Activated CD8-positive, alpha-beta memory T cell treated with anti-CD3 and anti-CD28 coated beads, Interleukin-2, amount 50 U/mL, for 24 hours (primary cell): ENCODE results near the gene ATAD3A.
A peak's percentile ranks its signal among the peaks of the same experiment; 100 is the strongest.
"Not testable (repeated sequence)": the region's sequence is repeated elsewhere in the genome, so short reads cannot be mapped to it uniquely, and the experiment has no call there.

Experiments used
- DNase-seq: peaks from one replicate; pipeline ENCODE4 v3.0.0-alpha.2; 2020; ENCODE audit errors: extremely low read depth

ATAD3A gene

DNA sequence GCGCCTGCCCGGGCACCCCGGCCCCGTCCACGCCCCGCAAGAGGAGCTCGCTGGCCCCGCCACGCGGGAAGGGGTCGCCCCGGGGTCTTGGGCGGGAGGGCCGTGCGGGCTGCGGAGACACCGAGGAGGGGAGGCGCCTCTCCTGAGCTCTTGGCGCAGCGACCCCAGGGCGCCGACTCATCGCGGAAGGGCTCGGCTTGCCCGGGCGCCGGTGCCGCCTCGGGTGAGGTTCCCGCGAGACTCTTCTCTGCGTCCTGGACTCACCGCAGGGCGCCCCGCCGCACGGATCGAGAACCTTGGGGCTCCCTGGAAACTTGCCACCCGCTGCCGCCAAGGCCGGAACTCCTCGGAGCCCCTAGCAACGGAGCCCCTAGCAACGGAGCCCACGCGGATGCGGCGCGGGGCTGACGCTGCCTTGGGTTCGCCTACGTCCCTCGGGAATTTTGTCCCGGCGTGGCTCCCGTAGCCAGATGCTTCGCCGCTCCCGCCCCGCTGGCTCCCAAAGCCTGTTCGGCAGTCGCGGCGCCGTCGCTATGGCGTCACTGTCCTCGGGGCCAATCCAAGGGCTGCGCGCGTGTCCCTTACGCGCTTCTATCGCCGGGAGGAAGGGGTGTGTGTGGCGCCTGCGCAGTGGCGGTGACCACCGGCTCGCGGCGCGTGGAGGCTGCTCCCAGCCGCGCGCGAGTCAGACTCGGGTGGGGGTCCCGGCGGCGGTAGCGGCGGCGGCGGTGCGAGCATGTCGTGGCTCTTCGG, at the start of gene ATAD3A:
Gene ATAD3A (plus strand): TSS at position 630 of the 753 bp plus-strand sequence. CDS start 107 bp downstream, at position 737.
- DNase-seq: peak; percentile 94

DNA sequence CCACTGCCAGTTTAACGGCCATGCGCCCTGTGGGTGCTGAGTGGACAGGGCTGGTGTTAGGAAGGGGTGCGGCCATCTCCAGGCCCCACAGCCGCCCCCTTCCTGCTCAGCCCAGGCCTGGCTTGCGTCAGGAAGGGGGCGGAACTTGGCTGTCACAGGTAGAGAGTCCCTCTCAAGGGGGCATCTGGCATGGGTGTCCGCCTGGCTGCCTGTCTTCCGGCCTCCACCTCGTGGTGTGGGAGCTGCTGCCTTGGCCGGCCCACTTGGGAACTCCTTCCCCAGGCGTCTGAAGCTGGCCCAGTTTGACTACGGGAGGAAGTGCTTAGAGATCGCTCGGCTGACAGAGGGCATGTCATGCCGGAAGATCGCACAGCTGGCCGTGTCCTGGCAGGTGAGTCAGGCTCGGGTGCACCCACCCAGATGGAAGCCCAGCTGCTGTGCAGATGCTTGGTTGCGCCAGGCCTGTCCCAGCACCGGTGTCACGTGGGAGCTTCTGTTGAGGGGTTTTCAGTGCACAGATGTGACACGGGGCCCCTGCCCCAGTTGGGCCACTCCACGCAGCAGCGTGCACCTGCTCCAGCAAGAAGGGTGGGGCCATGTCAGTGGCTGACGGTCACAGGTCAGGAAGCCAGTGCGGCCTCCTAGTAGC, 49.5 kb upstream of the ATAD3A start:
- no peak for DNase-seq

DNA sequence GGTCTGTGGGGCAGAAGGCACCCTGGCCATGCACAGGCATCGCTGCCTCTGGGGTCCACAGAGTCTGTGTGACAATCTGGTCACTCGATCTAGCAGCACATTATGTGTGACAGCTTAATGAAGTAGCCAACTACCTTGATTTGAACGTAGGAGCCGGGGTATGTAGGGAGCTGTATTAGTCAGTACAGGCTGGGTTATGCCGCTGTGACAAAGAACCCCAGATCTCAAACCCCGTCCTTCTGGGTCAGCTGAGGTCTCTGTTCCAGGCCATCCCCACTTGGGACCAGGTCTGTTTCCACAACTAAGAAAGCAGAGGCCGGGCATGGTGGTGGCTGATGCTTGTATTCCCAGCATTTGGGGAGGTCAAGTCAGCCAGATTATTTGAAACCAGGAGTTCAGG, 48.6 kb upstream of the ATAD3A start:
- no peak for DNase-seq

- DNase-seq: not testable (repeated sequence)
These were observed 43.6 kb upstream of the ATAD3A start for GRCh38 chr1:1468196-1468985.

DNA sequence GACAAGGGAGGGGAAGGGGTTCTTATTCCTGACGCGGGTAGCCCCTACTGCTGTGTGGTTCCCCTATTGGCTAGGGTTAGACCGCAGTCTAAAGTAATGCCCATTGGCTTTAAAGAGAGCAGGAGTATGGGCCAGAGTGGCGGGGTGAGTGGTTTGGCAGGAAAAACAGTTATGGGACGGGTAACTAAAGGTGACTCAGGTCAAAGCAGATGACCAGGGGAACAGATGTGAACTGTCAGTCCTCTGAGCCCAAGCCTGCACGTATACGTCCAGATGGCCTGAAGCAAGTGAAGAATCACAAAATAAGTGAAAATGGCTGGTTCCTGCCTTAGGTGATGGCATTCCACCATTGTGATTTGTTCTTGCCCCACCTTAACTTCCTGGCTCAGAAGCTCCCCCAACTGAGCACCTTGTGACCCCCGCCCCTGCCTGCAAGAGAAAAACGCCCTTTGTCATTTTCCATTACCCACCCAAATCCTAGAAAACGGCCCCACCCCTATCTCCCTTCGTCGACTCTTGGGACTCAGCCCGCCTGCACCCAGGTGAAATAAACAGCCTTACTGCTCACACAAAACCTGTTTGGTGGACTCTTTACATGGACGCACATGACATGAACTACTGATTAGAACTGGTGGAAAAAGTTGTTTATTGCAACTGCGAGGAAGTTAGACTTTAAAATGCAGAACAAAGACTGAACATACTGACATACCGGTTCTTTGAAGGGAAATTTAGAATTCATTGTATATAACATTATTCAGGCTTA, 41.2 kb upstream of the ATAD3A start:
- DNase-seq: no peak

- DNase-seq: peak; percentile 91
These were observed 40.4 kb upstream of the ATAD3A start, which contains the start of gene ATAD3B for GRCh38 chr1:1471389-1472052. TSS of gene ATAD3B (plus strand) at chr1:1471765. CDS start at chr1:1471885, 120 bp downstream.

DNA sequence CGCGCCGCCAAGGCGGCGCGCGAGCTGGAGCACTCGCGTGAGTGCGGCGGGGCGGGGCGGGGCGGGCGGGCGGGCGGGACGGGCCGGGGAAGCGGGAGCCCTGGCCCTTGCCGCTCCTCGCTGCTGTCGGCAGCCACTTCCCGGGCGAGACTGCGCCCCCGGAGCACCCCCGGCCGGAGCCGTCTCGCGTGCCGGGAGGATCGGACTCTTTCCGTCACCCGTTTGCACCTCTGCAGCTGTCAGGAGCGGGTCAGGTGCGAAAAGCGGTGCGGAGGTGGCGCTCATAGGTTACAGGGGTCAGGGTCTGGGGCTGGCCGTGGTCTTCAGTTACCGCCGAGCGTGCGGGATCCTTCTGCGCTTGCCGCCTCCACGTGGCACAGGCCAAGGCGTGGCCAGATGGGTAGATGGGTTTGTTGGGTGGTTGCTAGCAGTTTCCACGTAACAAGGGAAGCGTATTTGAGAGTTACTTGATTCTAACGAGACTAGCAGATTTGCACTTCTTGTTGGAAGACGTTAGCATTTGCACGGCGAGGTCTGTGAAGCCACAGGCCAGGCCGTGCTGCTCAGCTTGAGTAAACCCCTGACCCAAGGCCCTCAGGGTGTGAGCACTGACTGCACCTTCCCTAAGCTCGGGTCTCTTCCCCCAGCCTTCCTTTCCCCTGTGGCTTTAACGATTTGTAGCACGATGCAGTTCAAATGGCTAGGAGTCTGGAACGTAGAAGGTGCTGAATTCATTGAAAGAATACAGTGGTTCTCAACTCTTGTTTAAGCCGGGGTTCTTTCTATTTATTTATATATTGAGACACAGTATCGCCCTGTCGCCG, 39.7 kb upstream of the ATAD3A start:
- not testable (repeated sequence) for DNase-seq

DNA sequence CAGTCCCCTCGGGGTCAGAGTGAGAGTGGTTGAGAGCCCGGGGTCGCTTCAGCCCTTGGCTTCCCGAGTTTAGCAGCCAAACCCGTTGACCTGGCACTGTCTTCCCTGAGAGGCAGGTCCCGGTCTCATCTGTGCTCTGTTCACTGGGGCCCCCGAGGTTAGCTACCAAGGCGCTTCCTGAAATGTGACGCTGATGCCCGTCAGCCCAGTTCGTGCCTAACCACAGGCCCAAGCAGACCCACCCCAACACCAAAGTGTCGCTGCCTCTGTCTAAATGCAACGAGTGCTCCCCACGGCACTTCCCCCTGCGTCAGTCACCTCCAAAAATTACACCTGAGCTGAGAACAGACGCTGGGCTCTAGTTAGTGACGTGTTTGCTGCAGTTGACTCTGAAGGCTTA, 36.0 kb upstream of the ATAD3A start:
- not testable (repeated sequence) for DNase-seq

GRCh38 chr1:1477206-1477605, 34.8 kb upstream of the ATAD3A start:
- no peak for DNase-seq

DNA sequence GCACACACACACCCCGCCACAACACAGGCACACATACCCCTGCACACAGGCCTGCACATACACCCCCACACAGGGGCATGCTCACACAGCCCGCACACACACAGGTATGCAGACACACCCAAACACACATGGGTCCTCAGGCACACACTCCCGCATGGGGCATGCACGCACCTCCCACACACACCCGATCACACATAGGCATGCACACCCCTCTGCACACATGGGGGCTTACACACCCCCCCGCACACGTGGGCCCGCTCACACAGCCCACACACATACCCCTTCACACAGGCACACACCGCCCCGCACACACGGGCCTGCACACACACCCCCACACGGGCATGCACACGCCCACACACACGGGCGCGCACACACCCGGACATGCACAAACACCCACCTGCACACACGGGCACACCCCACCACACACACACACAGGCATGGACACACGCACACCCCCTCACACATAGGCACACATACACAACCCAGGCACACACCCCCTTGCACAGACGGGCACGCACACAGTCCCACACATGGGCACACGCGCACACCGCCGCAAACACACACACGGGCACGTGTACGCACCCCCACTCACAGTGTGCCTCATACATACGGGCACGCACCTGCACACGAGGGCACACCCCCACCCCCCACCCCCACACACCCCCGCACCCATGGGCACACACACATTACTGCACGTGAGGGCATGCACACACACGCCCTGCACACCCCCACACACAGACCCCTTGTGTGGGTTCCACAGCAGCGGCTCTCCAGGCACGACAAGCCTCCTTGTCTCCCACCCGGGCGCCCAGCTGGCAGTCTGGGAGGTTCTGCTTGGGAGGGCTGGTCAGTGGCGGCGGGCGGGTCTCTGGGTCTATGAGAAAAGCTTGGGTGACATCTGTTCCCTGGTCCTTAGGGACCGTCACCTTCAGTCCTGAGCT, 32.1 kb upstream of the ATAD3A start:
- DNase-seq: no peak

- DNase-seq: not testable (repeated sequence)
These were observed 31.5 kb upstream of the ATAD3A start for GRCh38 chr1:1480488-1480867.

DNA sequence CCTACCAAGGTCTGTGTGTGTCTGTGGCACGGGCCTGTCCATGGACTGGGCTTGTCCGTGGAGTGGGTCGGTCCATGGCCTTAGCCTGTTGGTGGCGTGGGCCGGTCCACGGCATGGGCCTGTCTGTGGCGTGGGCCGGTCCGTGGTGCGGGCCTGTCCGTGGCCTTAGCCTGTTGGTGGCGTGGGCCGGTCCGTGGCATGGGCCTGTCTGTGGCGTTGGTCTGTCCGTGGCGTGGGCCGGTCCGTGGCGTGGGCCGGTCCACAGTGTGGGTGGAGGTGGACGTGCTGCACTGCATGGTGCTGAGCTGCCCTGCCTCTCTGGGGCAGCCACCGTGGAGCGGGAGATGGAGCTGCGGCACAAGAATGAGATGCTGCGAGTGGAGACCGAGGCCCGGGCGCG, 30.2 kb upstream of the ATAD3A start:
- not testable (repeated sequence) for DNase-seq

DNA sequence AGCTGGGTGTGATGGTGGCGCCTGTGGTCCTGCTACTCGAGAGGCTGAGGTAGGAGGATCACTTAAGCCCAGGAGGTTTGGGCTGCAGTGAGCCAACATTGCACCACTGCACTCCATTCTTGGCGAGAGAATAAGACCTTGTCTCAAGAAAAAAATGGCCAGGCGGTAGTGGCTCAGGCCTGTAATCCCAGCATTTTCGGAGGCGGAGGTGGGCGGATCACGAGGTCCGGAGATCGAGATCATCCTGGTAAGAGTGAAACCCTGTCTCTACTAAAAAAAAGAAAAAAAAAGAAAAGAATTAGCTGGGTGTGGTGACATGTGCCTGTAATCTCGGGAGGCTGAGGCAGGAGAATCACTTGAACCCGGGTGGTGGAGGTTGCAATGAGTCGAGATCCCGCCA, 29.1 kb upstream of the ATAD3A start:
- no peak for DNase-seq

GRCh38 chr1:1483714-1484113, 28.2 kb upstream of the ATAD3A start:
- DNase-seq: no peak

DNA sequence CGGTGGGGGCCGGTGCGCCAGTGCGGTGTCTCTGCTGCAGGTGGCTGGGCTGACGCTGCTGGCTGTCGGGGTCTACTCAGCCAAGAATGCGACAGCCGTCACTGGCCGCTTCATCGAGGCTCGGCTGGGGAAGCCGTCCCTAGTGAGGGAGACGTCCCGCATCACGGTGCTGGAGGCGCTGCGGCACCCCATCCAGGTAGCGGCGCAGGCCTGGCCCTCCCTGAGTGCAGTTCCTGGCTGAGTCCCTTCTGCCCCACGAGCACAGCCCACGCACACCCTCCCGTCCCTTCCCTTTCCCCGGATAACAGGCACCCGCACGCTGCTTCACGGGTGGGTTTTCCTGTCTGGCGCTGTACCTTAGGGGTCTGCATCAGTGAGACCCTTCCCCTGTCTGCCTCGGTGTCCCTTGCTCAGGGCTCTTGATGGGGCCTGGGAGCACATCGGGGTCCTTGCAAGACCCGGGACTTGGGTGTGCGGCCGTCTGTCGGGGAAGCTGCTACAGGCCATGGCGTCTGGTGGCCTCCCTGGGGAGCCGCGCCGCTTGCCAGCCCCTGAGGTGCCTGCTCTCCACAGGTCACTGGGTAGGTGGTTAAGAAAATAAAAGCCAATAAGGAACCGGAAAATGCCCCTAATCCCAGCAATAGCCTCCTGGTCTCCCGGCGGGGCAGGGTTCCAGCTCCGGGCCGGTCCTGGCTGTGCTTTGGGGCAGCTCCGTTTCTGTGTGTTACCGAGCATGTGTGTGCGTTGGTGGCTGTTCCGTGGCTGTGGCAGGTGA, 26.8 kb upstream of the ATAD3A start:
- DNase-seq: not testable (repeated sequence)

DNA sequence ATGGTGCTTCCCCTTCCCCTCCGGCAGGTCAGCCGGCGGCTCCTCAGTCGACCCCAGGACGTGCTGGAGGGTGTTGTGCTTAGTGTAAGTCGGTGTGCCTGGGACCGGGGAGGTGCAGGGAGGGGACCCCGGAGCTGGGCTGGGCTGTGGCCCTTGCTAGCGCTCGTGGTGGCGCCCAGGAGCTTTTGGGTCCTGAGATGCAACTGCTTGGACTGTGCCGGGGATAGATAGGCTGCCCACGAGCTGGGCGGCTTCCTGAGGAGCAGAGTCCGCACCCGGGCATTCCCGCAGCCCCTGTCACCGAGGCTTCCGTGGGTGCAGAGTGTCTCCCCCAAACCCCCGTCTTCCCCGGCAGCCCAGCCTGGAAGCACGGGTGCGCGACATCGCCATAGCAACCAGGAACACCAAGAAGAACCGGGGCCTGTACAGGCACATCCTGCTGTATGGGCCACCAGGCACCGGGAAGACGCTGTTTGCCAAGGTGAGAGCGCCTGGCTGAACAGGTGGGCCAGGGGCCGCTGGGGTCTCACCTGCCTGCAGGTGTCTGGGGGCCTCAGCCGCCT, 26.1 kb upstream of the ATAD3A start:
- DNase-seq: not testable (repeated sequence)

DNA sequence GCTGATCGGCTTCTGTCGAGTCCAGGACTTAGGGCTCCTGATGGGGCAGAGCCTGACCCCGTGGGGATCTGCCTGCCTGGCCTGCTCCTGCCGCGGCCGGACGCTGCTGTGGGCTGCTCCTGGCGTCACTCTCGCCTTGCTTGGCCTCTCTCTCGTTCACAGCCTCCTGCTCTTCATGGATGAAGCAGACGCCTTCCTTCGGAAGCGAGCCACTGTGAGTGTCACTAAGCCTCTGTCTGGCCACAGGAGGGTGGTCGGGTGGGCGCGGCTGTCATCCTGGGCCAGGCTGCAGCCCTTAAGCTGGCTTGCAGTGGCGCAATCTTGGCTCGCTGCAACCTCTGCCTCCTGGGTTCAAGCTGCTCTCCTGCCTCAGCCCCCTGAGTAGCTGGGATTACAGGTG, 24.3 kb upstream of the ATAD3A start:
- DNase-seq: no peak

DNA sequence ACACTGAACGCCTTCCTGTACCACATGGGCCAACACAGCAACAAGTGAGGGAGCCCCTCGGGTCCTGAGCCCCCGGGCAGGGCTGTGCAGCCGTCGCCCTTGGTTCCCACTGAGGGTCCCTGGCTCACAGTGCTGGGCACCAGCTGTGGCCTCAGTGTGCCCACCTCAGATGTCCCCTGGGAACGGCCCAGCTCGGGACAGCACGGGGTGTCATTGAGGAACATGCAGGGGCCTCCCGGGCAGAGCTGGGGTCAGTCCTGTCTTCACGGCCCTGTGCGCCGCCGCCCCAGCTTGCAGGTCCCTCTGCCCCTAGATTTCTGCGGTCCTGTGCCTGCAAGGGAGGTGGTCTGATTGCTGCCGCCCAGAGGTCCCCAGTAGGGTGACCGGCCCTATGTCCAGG, 22.7 kb upstream of the ATAD3A start:
- no peak for DNase-seq
